ENCODE data around the gene GRM1. TPM values are rescaled to one million over a fixed set of nuclear protein-coding genes. Genes with fewer than 3 reads are reported as not detected.

GRM1 gene
- total RNA-seq, 1 donor from 2014 or later = 0.45 TPM

GRCh38 chr6:146092961-146093686 is 64.3 kb downstream of the GRM1 start:
- DNase-seq (ENCODE audit: low spot score) (no peak), ATAC-seq (no peak)
- intact Hi-C loops (cut with DNase I) = no loop called here

- ATAC-seq = no peak
- DNase-seq (ENCODE audit: low spot score) = no peak
- intact Hi-C loops (cut with DNase I) = no loop called here
These were observed 66.6 kb downstream of the GRM1 start for GRCh38 chr6:146095481-146095880.

GRCh38 chr6:146097586-146097985 is 68.7 kb downstream of the GRM1 start:
- intact Hi-C loops (cut with DNase I) = no loop called here
- DNase-seq (ENCODE audit: low spot score) = no peak
- no peak for ATAC-seq

- ATAC-seq (no peak), DNase-seq (ENCODE audit: low spot score) (no peak)
- intact Hi-C loops (cut with DNase I) = no loop called here
These were observed 71.9 kb downstream of the GRM1 start for GRCh38 chr6:146100776-146101175.

GRCh38 chr6:146103416-146104072 is 74.7 kb downstream of the GRM1 start:
- intact Hi-C loops (cut with DNase I) = no loop called here
- no peak for ATAC-seq
- DNase-seq (ENCODE audit: low spot score) = no peak

GRCh38 chr6:146106532-146106931 is 77.7 kb downstream of the GRM1 start:
- DNase-seq (ENCODE audit: low spot score) = no peak
- ATAC-seq = no peak
- intact Hi-C loops (cut with DNase I) = no loop called here

GRCh38 chr6:146110990-146111389 is 82.1 kb downstream of the GRM1 start:
- no peak for ATAC-seq
- DNase-seq (ENCODE audit: low spot score) = no peak

GRCh38 chr6:146111881-146112450 is 83.1 kb downstream of the GRM1 start:
- ATAC-seq (no peak), DNase-seq (ENCODE audit: low spot score) (no peak)
- intact Hi-C loops (cut with DNase I) = no loop called here

More at GRCh38 chr6:146110990-146111389, 82.1 kb downstream of the GRM1 start:
- intact Hi-C loops (cut with DNase I) = no loop called here

GRCh38 chr6:146113084-146113623 is 84.3 kb downstream of the GRM1 start:
- intact Hi-C loops (cut with DNase I) = no loop called here
- DNase-seq (ENCODE audit: low spot score) (no peak), ATAC-seq (no peak)

- intact Hi-C loops (cut with DNase I) = no loop called here
- ATAC-seq = no peak
- no peak for DNase-seq (ENCODE audit: low spot score)
These were observed 94.8 kb downstream of the GRM1 start for GRCh38 chr6:146123616-146124015.

- intact Hi-C loops (cut with DNase I) = no loop called here
- no peak for DNase-seq (ENCODE audit: low spot score)
- no peak for ATAC-seq
These were observed 98.8 kb downstream of the GRM1 start for GRCh38 chr6:146127447-146128215.

GRCh38 chr6:146133866-146134265 is 105.0 kb downstream of the GRM1 start:
- ATAC-seq (no peak), DNase-seq (ENCODE audit: low spot score) (no peak)
- intact Hi-C loops (cut with DNase I) = no loop called here

GRCh38 chr6:146135167-146135566 is 106.3 kb downstream of the GRM1 start:
- ATAC-seq (no peak), DNase-seq (ENCODE audit: low spot score) (no peak)
- intact Hi-C loops (cut with DNase I) = no loop called here

GRCh38 chr6:146146836-146147235 is 118.0 kb downstream of the GRM1 start:
- ATAC-seq = no peak
- DNase-seq (ENCODE audit: low spot score) = no peak
- intact Hi-C loops (cut with DNase I) = no loop called here

GRCh38 chr6:146149770-146150169 is 120.9 kb downstream of the GRM1 start:
- intact Hi-C loops (cut with DNase I) = no loop called here
- DNase-seq (ENCODE audit: low spot score) = no peak
- no peak for ATAC-seq

GRCh38 chr6:146153040-146153758 is 124.3 kb downstream of the GRM1 start:
- no peak for ATAC-seq
- intact Hi-C loops (cut with DNase I) = no loop called here

GRCh38 chr6:146154197-146154596 is 125.3 kb downstream of the GRM1 start:
- DNase-seq (ENCODE audit: low spot score) (no peak), ATAC-seq (no peak)
- intact Hi-C loops (cut with DNase I) = no loop called here

More at GRCh38 chr6:146153040-146153758, 124.3 kb downstream of the GRM1 start:
- DNase-seq (ENCODE audit: low spot score) = no peak

- ATAC-seq (no peak), DNase-seq (ENCODE audit: low spot score) (no peak)
- intact Hi-C loops (cut with DNase I) = no loop called here
These were observed 132.8 kb downstream of the GRM1 start for GRCh38 chr6:146161664-146162063.

- intact Hi-C loops (cut with DNase I) = no loop called here
- DNase-seq (ENCODE audit: low spot score) (no peak), ATAC-seq (no peak)
These were observed 141.0 kb downstream of the GRM1 start for GRCh38 chr6:146169872-146170271.

Measured in sciatic nerve (tissue), 2 donors.